Lung microvascular endothelial cell (primary cell): ENCODE measurements around the gene PIK3R3. TPM values are rescaled to one million over a fixed set of nuclear protein-coding genes. Genes with fewer than 3 reads are reported as not detected.
"Not testable (repeated sequence)": the region's sequence is repeated elsewhere in the genome, so short reads cannot be mapped to it uniquely, and the experiment has no call there.

Experiments used
- DNase-seq, 2 donors: peaks; one replicate each; pipeline versions ENCODE4 v3.0.0 to v3.0.0-alpha.2; 2010; ENCODE audit warnings: low read depth in 2 of 2
- total RNA-seq: library from RNA; depleted of rRNA; stranded (reverse); fragments of >200 nt; gene quantifications from 2 replicates; pipeline ENCODE4 v1.2.1, GENCODE V29; 2014

PIK3R3 gene
- total RNA-seq, 1 donor from 2014 or later = 11.7 TPM

DNA sequence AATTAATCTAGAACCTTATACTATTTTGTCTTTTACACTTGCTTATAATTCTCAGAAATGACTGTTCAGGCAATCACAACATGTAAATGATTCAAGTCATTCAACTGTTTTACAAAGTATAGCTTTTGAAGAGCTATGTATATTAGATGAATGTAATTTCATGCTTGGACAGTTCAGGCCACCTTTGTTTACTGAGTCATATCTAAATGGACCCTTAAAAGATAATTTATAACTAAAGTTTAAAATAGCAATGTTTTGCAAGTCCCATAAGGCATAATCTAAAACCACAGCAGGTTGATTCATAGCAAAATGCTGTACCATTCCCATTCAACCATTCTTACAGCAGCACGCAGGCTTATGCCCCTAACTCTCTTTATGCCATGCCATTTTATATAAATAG is 64.8 kb downstream of the PIK3R3 start:
- DNase-seq = no peak

- DNase-seq = peak in 1 of 2 donors; percentile 20
Measured at GRCh38 chr1:46065405-46065804, 67.0 kb downstream of the PIK3R3 start.

GRCh38 chr1:46064708-46065107 is 67.7 kb downstream of the PIK3R3 start:
- DNase-seq = no peak

DNA sequence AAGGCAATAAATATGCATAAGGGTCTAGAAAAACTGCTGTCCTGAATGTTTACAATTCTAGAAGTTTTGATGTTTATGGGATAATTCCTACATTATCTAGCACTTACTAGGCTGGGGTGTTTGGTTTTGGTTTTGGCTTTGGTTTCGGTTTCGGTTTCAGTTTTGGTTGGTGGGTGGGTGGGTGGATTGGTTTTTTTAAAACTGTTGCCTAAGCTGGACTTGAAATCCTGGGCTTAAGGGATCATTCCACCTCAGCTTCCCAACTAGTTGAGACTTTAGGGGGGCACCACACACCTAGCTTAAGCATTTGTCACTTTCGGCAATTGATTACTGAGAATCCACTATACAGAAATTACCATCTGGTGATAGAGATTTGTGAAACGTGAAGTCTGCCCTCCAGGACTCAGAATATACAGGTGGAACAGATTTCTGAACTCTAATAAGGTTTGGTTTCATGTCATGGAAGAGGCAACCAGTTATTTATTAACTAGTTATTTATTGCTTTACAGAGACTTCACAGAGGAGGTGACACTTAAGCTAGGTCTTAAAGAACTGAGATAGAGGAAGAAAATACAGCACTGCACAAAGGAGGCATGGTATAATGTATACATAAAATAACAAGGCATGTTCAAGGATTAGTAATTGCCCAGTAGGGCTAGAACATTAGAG is 69.6 kb downstream of the PIK3R3 start:
- DNase-seq = peak; percentile 38 to 60

- no peak for DNase-seq
Measured at GRCh38 chr1:46061146-46061545, 71.3 kb downstream of the PIK3R3 start.

DNA sequence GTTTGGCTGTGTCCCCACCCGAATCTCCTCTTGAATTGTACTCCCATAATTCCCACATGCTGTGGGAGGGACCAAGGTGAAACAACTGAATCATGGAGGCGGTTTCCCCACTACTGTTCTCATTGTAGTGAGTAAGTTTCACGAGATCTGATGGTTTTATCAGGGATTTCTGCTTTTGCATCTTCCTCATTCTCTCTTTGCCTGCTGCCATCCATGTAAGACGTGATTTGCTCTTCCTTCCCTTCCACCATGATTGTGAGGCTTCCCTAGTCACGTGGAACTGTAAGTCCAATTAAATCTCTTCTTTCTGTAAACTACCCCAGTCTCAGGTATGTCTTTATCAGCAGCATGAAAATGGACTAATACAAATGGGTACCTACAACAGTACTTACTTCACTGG is 73.5 kb downstream of the PIK3R3 start:
- no peak for DNase-seq

- DNase-seq = no peak
Measured at GRCh38 chr1:46057781-46058180, 74.6 kb downstream of the PIK3R3 start.

DNA sequence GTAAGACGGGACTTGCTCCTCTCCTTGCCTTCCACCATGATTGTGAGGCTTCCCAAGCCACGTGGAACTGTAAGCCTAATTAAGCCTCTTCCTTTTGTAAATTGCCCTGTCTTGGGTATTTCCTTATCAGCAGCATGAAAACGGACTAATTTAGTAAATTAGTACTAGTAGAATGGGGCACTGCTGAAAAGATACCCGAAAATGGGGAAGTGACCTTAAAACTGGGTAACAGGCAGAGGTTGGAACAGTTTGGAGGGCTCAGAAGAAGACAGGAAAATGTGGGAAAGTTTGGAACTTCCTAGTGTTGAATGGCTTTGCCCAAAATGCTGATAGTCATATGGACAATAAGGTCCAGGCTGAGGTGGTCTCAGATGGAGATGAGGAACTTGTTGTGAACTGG is 75.2 kb downstream of the PIK3R3 start:
- DNase-seq = not testable (repeated sequence)

DNA sequence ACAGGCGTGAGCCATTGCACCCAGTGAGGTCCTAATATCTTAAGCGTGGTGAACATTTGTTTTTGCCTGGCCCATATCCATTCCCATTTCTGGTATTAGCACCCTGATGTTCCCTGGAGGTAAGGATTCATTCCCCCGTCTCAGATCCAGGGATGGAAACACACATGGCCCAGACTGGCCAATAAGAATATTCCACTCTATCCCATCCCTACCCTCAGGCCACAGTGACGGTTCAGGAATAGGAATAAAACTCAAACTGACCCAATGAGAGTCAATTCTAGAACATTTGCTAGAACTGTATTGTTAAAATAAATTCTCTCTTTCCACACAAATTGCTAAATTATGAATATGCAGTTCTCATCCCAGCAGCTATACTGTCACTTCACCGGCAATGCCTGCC is 76.1 kb downstream of the PIK3R3 start:
- DNase-seq = no peak

- no peak for DNase-seq
Measured at GRCh38 chr1:46053734-46054133, 78.7 kb downstream of the PIK3R3 start.

- no peak for DNase-seq
Measured at GRCh38 chr1:46044116-46044515, 88.3 kb downstream of the PIK3R3 start.

DNA sequence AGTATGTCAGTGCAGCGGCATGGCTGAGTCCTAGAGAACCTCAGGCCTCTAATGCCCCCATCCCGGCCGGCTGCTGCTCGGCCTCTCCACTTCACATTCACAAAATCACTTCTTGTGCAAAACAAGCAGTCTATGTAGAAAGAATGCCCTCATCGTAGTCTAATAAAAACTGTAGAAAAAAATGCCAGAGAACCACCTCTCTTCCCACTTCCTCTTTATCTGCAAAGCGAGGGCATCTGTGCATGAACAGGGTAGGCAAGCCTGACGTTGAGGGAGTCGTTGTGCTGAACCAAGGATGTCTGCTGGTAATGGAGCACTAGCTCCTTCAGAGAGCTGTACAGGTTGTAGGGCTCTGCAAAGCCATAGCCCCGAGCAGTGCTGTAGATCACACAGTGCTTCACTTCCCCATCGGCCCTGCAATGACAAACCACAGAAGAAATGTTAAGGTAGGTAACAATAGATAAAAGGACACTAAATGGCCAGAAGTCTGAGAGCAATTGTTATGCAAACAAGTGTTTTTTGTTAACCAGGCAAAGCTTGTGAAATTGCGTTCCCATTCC is 88.9 kb downstream of the PIK3R3 start:
- DNase-seq = no peak

DNA sequence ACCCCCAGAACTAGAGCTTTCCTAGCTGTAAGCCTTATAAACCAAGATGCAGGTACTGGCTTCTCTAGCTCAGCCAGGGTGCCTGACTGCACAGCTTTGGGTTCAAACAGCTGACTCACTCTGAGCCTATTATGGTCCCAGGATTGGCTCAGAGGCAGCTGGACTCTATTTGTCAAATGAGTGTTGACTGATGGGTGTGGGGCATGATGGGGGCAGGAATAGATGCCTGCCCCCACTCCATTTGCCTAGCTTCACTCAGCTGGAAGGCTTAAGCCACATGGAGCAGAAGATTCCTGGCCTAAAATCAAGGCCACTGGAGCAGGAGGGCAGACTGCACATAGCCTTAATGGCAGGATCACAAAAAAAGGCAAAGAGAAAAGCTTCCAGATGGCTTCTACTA is 90.5 kb downstream of the PIK3R3 start:
- DNase-seq = no peak

GRCh38 chr1:46041551-46041950 is 90.9 kb downstream of the PIK3R3 start:
- no peak for DNase-seq

DNA sequence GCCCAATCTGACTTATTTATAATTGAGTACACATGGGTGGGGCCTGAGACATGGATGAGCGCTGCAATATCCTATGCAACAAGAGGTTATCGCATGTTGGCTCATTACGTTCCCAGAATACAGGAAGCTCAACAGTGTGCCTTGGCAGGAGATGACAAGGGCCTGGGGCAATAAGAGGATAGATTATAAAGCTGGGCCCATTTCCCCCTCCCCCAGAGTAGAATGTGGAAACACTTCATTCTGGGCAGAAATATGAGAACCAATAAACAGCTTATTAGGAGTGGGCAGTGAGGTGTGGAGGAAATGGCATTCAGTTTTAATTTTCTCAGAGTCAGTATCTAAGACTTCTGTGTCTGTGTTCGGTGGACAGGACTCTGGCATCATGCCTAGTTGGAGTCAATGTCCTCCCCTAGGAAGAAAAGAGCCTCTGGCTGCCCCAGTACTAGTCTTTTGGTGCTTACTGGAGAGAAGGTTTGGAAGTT is 92.8 kb downstream of the PIK3R3 start:
- DNase-seq = peak; percentile 12 to 21

DNA sequence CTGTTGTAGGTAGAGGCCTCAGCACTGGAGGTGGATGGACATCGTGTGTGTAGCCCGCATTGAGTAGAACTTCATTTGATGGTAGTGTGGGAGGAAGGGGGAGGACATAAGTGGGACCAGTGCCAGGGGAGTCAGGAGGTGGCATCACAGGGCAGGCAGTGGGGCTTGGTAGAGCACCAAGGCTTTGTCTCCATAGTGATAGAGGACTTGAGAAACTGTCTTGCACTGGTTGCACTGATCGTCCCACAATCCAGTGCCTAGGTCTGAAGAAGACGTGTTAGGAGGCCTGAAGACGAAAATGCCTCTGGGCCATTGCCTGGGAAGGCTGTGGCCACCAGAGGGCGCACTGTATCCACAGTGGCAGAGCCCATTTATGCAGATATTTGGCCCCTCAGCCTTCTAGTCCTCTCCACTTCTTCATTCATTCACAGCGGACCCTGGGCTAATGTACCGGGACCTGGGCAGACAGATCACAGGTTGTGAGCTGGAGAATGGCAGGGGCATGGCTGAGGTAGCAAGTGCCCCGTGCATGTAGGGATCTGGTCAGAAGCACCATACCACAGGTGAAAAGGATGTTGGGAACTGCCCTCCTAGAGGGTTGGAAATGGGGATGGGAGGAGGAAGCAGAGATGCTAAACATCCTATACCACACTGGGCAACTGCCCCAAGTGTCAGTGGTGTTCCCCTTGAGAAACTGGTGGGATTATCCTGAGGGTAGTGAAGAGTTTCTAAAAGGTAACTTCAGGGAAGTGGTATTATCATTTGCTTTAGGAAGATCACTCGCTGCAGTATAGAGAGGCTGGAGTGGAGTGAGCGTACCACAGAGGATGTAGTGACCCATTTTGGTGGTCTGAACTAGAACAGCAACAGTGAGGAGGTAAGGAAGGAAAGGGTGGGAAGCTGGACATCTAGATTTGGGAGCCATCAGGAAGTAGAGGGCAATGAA is 95.3 kb downstream of the PIK3R3 start:
- DNase-seq = peak; percentile 84 to 86

- DNase-seq = no peak
Measured at GRCh38 chr1:46034601-46035516, 97.6 kb downstream of the PIK3R3 start.

- peak in 1 of 2 donors; percentile 63 for DNase-seq
Measured at GRCh38 chr1:46030876-46031660, 101.4 kb downstream of the PIK3R3 start.

DNA sequence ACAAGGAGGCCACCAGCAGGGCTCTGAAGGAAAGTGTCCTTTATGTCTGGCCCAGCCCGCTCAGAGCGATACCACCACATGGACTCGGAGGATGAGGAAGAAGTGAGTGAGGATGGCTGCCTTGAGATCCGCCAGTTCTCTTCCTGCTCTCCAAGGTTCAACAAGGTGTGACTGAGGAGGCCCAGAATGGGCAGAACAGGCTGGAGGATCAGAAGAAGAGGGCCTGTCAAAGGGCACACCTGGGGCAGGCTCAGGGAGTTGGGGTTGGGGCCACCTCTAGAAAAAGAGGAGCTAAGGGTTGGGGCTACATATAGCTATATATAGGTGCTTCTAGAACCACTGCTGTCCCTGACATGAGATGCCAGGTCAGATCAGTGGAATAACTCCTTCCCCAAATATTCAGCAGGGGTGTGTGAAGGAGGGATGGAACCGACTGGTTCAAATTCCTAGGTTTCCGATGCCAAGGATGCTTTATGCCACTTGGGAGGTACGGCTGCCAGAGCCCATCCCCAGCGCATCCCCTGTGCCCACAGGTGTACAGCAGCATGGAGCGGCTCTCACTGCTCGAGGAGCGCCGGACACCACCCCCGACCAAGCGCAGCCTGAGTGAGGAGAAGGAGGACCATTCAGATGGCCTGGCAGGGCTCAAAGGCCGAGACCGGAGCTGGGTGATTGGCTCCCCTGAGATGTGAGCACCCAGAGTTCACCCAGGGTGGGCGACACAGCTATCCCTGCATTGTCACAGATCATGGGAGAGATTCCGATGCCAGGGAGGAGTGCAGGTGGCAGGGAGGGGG is 102.2 kb downstream of the PIK3R3 start:
- no peak for DNase-seq
